ENCODE measurements around the gene GPR55. TPM values are rescaled to one million over a fixed set of nuclear protein-coding genes. Genes with fewer than 3 reads are reported as not detected.

GPR55 gene
- total RNA-seq, 1 donor from 2014 or later: not detected

GRCh38 chr2:230866756-230867523, 58.1 kb downstream of the GPR55 start:
- Mint-ChIP-seq H3K27me3 (no peaks in the 10 kb centered on the region), H3K4me1 (ENCODE audit: unreplicated experiment) (peaks cover 48% of the 10 kb centered on the region), H3K36me3 (no peaks in the 10 kb centered on the region), H3K27ac (peak overlapping the region; percentile 87), H3K4me3 (peak overlapping the region; percentile 96), H3K9me3 (no peaks in the 10 kb centered on the region)
- TF ChIP-seq CTCF (conservative IDR thresholded peaks at IDR 0.05): no peak
- peak; percentile 62 for DNase-seq (ENCODE audit: extremely low spot score, unreplicated experiment)

GRCh38 chr2:230865766-230866755, 59.0 kb downstream of the GPR55 start:
- peak; percentile 35 for TF ChIP-seq CTCF (conservative IDR thresholded peaks at IDR 0.05)
- Mint-ChIP-seq H3K4me1 (ENCODE audit: unreplicated experiment) (peaks cover 52% of the 10 kb centered on the region), H3K36me3 (no peaks in the 10 kb centered on the region), H3K9me3 (no peaks in the 10 kb centered on the region), H3K27me3 (no peaks in the 10 kb centered on the region), H3K4me3 (peak overlapping the region; percentile 96), H3K27ac (peak overlapping the region; percentile 87)
- DNase-seq (ENCODE audit: extremely low spot score, unreplicated experiment): no peak

- Mint-ChIP-seq H3K27me3 (no peaks in the 10 kb centered on the region), H3K4me3 (peak overlapping the region; percentile 96), H3K4me1 (ENCODE audit: unreplicated experiment) (peaks cover 49% of the 10 kb centered on the region), H3K9me3 (no peaks in the 10 kb centered on the region), H3K36me3 (no peaks in the 10 kb centered on the region), H3K27ac (peak overlapping the region; percentile 64)
- DNase-seq (ENCODE audit: extremely low spot score, unreplicated experiment): no peak
- no peak for TF ChIP-seq CTCF (conservative IDR thresholded peaks at IDR 0.05)
Measured at GRCh38 chr2:230865307-230865765, 59.7 kb downstream of the GPR55 start.

GRCh38 chr2:230864605-230865306, 60.3 kb downstream of the GPR55 start, which contains the start of gene ITM2C:
Gene ITM2C, plus strand, starts transcription at chr2:230864942. Its CDS starts 84 bp downstream, at chr2:230865026.
- TF ChIP-seq CTCF (conservative IDR thresholded peaks at IDR 0.05): peak; percentile 63
- H3K9me3 Mint-ChIP-seq: peaks cover 1% of the 10 kb centered on the region

GRCh38 chr2:230864122-230864604, 60.9 kb downstream of the GPR55 start:
- Mint-ChIP-seq H3K36me3 (no peaks in the 10 kb centered on the region), H3K27me3 (no peaks in the 10 kb centered on the region), H3K9me3 (peaks cover 4% of the 10 kb centered on the region), H3K4me1 (ENCODE audit: unreplicated experiment) (peaks cover 40% of the 10 kb centered on the region), H3K27ac (peak overlapping the region; percentile 91), H3K4me3 (peak overlapping the region; percentile 96)
- no peak for TF ChIP-seq CTCF (conservative IDR thresholded peaks at IDR 0.05)
- no peak for DNase-seq (ENCODE audit: extremely low spot score, unreplicated experiment)

More at GRCh38 chr2:230864605-230865306, 60.3 kb downstream of the GPR55 start, which contains the start of gene ITM2C:
- H3K4me3 Mint-ChIP-seq: peak within 1 kb of the TSS; percentile 96
- peaks cover 43% of the 10 kb centered on the region for H3K4me1 Mint-ChIP-seq (ENCODE audit: unreplicated experiment)
- peak; percentile 86 for DNase-seq (ENCODE audit: extremely low spot score, unreplicated experiment)
- no peaks in the 10 kb centered on the region for H3K27me3 Mint-ChIP-seq
- H3K36me3 Mint-ChIP-seq: no peaks in the 10 kb centered on the region
- H3K27ac Mint-ChIP-seq: peak within 1 kb of the TSS; percentile 91

Data from type B pancreatic cell (in vitro differentiated cells).